GM21367 (cell line): ENCODE data around the gene CCDC51.

ENCODE experiments used
- ATAC-seq: cut with Tn5 transposase; IDR thresholded peaks from one replicate; pipeline ENCODE4 v1.9.1; 2021; ENCODE audit not compliant: unreplicated experiment

CCDC51 gene

DNA sequence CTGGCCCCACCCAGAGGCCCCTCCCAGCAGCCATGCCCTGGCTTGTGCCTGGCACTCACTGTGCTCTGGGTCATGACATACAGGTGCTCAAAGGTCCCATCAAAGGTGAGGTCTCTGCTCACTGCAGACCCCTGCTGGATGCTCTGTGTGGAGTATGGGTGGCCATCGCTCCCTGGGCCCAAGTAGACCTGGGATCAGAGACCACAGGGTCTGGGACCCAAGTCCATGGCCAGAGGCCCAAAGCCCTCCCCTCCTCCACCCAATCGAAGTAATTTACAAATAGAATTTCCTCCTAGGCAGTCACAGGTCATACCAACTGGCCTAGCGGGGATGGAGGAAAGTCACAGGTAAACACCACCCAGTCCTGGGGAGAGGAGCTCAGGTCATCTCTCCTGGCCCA lies 17.6 kb downstream of the CCDC51 start:
- ATAC-seq = no peak

GRCh38 chr3:48420561-48420960 lies 19.4 kb downstream of the CCDC51 start:
- no peak for ATAC-seq

- ATAC-seq = no peak
Observed at GRCh38 chr3:48419597-48419996, 20.3 kb downstream of the CCDC51 start.

DNA sequence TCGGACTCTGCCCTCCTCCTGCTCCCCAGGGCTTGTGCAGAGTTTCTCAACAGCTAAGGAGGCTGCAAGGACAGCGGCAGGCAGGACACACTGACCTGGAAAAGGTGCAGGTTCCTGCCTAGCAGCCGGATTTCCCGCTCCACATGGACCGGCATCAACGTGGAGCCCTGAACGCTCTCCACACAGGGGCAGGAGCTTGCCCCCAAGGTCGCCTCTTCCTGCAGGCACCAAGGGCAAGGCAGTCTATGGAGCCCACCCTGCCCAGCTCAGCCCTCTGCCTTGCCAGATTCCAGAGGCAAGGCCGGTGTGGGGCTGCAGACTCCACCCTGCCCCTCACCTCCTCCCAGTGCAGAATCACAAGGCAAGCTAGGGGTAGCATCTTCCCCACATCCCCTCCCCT lies 20.8 kb downstream of the CCDC51 start:
- ATAC-seq = no peak

GRCh38 chr3:48418651-48419050 lies 21.3 kb downstream of the CCDC51 start:
- ATAC-seq = no peak

GRCh38 chr3:48418140-48418539 lies 21.8 kb downstream of the CCDC51 start:
- no peak for ATAC-seq

GRCh38 chr3:48417529-48418108 lies 22.3 kb downstream of the CCDC51 start:
- ATAC-seq = no peak

- no peak for ATAC-seq
Observed at GRCh38 chr3:48416546-48416945, 23.4 kb downstream of the CCDC51 start.

- ATAC-seq = no peak
Observed at GRCh38 chr3:48416091-48416505, 23.8 kb downstream of the CCDC51 start.

DNA sequence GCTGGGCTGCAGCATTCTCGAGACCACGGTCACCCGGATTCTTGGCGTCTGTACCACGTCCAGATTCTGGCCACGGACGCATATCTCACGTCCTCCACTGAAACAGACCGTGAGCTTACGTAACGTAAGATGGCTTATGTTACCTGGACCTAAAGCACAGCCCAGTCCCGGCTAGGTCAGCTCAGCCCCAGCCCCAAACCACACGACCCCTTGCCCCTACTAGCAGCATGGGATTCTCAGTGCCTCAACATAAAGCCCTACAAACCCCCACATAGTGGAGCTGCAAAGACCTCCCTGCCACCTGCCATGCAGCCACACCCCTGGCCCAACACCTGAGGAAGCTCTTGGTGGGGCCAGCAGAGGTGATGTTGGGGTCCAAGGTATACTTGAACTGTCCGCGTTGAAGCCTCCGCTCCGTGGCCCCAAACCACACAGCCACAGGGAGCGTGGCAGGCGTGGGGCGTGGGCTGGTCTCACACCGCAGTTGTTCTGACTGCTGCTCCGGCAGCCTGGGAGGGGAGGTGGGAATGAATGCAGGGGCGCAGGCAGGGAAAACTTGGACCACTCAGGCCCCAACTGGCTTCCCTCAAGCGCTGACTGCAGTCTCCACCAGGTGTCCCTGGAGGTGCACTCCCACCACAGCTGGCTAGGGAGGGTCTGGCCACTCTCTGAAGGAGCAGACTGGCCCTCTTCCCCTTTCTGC lies 24.5 kb downstream of the CCDC51 start:
- no peak for ATAC-seq

GRCh38 chr3:48414376-48415250 lies 25.3 kb downstream of the CCDC51 start:
- ATAC-seq = no peak

GRCh38 chr3:48413611-48414010 lies 26.3 kb downstream of the CCDC51 start:
- ATAC-seq = no peak

DNA sequence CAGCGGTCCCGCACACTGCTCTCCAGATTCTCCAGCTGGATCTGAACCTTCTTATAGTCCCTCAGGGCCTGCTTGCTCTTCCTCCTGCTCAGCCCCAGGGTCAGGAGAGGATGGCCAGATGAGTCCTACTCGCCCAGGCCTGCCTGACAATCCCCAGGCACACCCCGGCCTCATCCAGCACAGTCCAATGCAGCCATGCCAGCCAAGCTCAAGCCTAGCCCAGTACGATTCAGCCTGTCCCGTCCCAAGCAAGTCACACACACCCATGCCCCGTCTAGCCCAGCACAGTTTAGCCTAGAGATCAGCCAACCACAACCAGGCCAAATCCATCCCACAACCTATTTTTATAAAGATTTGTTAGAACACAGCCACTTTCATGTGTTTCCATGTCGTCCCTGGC lies 26.8 kb downstream of the CCDC51 start:
- no peak for ATAC-seq

GRCh38 chr3:48412375-48413001 lies 27.4 kb downstream of the CCDC51 start:
- ATAC-seq = no peak

GRCh38 chr3:48411606-48412374 lies 28.1 kb downstream of the CCDC51 start:
- ATAC-seq = no peak

GRCh38 chr3:48411041-48411588 lies 28.8 kb downstream of the CCDC51 start:
- no peak for ATAC-seq

DNA sequence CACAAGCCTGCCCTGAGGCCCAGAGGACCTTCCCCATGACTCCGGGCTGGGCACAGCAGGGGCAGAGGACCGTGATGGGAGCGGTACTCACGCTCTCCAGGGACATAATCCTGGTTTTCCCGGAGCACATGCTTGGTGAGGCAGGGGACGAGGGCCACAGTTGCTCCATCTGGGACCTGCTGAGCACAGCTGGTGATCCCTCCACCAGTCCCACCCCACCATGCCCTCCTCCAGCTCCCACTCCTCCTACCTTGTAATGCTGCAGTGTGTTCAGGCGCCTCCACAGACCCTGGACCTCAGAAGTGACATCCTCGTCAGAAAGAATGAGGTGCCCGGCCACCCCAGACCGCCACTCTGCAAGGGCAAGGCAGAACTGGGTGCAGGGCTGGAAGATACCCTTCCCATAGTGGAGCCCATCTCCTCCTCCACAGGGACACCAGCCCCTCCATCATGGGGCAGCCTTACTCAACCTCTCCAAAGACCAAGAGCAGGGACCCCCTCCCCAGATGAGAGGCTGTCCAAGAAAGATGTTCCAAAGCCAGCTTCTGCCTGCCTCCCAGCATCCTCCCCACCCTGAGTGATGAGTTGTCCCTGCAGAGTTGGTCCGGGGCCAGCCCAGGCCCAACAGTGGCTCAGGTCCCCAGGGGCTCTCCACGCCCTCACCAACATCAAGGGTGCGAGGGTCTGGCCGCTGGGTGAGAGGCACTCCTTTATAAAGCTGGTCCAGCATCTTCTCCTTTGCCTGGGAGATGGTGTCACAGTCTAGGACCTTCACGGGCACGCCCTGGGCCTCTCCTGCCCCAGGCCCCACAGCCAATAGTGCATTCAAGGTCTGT lies 29.5 kb downstream of the CCDC51 start:
- ATAC-seq = no peak

DNA sequence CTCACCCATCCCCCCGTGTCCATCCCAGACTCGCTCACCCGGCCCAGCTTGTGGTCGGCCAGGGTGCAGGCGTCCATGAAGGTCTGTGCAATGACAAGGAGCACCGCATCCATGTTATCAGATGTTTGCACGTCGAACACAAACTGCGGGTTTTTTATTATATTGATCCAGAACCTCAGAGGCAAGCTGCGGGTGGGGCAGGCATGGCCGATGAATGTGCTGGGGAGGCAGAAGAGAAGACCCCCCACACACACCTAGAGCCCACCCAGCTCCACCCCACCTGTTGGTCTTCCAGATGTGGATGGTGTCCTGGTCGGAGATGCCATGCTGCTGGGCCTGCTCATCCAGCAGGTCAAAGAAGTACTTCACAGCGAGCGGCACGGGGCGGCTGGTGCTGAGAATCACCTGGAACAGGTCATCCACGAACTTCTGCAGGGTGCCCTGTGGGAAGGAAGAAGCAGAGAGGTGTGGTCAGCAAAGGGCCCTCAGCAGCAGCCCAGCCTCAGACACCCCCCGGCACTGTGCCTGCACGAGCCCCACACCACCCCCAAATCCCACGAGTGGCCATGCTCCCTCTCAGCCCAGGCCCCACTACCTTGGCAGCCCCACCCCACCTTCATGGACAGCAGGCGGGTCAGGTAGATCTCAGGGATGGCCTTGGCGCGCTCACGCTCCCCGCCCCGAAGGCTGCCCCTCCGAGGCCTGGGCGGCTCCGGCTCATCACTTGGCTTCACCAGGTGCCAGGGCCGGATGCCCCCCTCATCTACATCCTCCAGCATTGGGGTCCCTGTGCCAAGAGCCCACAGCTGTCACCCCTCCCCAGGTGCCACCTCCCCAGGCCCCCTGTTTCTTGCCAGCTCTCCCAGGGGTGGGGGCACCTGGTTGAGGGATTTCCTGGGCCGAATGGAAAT lies 30.4 kb downstream of the CCDC51 start:
- ATAC-seq = no peak
